ENCODE results near the gene HIPK4. TPM values are rescaled to one million over a fixed set of nuclear protein-coding genes. Genes with fewer than 3 reads are reported as not detected.
A peak's percentile ranks its signal among the peaks of the same experiment; 100 is the strongest.

Gene HIPK4
- total RNA-seq, 1 experiment from 2014 or later, result not detected

DNA sequence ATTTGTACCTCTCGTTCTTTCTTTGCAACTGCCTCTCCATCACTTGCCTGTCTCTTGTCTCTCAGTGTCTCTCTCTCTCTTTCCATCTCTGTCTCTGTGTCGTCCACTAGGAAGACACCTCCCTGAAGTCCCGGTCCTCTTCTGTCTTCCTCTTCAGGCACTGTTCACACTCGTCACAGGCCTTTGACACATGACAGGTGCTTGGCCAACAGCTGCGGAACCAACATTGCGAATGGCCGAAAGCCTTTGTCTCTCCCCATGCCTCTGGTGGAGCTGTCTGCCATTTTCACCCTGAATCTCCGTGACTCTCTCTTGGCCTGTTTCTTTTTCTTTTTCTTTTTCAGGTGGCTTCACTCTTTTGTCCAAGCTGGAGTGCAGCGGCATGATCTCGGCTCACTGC, 2.8 kb downstream of the HIPK4 start:
- Histone ChIP-seq H3K4me1 (no peaks in the 10 kb centered on the region), H3K36me3 (ENCODE audit: control insufficient read depth, insufficient read depth, low read length) (no peaks in the 10 kb centered on the region), H3K4me3 (ENCODE audit: low read depth, low read length) (no peak overlapping the region), H3K9me3 (no peaks in the 10 kb centered on the region), H3K27me3 (replicated peaks; ENCODE audit: control insufficient read depth, insufficient read depth, low read length) (no peaks in the 10 kb centered on the region)
- Mint-ChIP-seq H3K27ac (ENCODE audit: unreplicated experiment) (no peak overlapping the region), H3K9me3 (ENCODE audit: unreplicated experiment) (no peaks in the 10 kb centered on the region), H3K4me3 (ENCODE audit: unreplicated experiment) (no peak overlapping the region), H3K4me1 (ENCODE audit: low read depth, unreplicated experiment) (peaks cover 7% of the 10 kb centered on the region), H3K36me3 (ENCODE audit: insufficient read depth, unreplicated experiment) (no peaks in the 10 kb centered on the region), H3K27me3 (ENCODE audit: insufficient read depth, unreplicated experiment) (no peaks in the 10 kb centered on the region)
- DNase-seq, result no peak
- CTCF ChIA-PET, result no interaction called here
- no peak for TF ChIP-seq CTCF (IDR thresholded peaks at IDR 0.05; ENCODE audit: insufficient read depth in 1 of 2, low read depth in 1 of 2, low read length in 1 of 2, severe bottlenecking in 1 of 2, unreplicated experiment in 1 of 2)
- POLR2A ChIA-PET, result interaction anchor here (0.7 kb wide), 1 partner anchor 16 kb away, joined by 3 read pairs; no protein-coding TSS in a partner anchor
- intact Hi-C loops (cut with micrococcal nuclease; ENCODE audit: unreplicated experiment), result no loop called here
- BruUV-seq (replicated peaks), result no TSS peak

DNA sequence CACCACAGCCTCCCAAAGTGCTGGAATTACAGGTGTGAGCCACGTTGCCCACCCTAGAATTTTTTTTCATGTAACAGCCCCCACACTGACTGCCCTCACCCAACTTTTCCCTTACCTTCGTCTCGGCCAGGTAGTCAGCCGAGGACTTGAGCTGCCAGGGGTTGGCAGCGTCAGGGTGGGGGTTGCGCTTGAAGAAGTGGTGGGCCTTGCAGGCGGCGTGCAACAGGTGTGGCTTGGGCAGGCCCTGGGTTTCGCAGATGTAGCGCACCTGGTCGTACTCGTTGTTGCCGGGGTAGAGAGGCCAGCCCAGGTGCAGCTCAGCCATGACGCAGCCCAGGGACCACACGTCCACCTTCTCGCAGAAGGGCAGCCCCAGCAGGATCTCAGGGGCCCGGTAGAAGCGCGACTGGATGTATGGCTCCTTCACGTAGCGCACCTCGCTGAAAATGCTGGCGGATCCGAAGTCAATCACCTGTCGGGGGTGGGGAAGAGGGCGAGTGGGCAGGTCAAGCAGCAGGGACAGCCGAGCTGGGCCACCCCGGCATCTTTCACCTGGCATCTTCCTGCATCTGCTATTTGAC, 6.2 kb downstream of the HIPK4 start:
- Histone ChIP-seq H3K27me3 (replicated peaks; ENCODE audit: control insufficient read depth, insufficient read depth, low read length) (no peaks in the 10 kb centered on the region), H3K36me3 (ENCODE audit: control insufficient read depth, insufficient read depth, low read length) (no peaks in the 10 kb centered on the region), H3K4me3 (ENCODE audit: low read depth, low read length) (no peak overlapping the region), H3K4me1 (no peaks in the 10 kb centered on the region), H3K9me3 (no peaks in the 10 kb centered on the region)
- POLR2A ChIA-PET, result no interaction called here
- intact Hi-C loops (cut with micrococcal nuclease; ENCODE audit: unreplicated experiment), result no loop called here
- CTCF ChIA-PET, result interaction anchor here (0.5 to 0.6 kb wide), 2 partner anchors 165 to 241 kb away, joined by 3 to 4 read pairs; no protein-coding TSS in a partner anchor
- BruUV-seq (replicated peaks), result no TSS peak
- no peak overlapping the region for H3K4me3 Mint-ChIP-seq (ENCODE audit: unreplicated experiment)
- no peaks in the 10 kb centered on the region for H3K27me3 Mint-ChIP-seq (ENCODE audit: insufficient read depth, unreplicated experiment)
- no peak for DNase-seq
- no peak overlapping the region for H3K27ac Mint-ChIP-seq (ENCODE audit: unreplicated experiment)
- H3K4me1 Mint-ChIP-seq (ENCODE audit: low read depth, unreplicated experiment), result peaks cover 6% of the 10 kb centered on the region
- no peak for TF ChIP-seq CTCF (IDR thresholded peaks at IDR 0.05; ENCODE audit: insufficient read depth in 1 of 2, low read depth in 1 of 2, low read length in 1 of 2, severe bottlenecking in 1 of 2, unreplicated experiment in 1 of 2)
- H3K9me3 Mint-ChIP-seq (ENCODE audit: unreplicated experiment), result no peaks in the 10 kb centered on the region
- no peaks in the 10 kb centered on the region for H3K36me3 Mint-ChIP-seq (ENCODE audit: insufficient read depth, unreplicated experiment)

GRCh38 chr19:40381321-40381720, 8.7 kb downstream of the HIPK4 start:
- BruUV-seq (replicated peaks), result no TSS peak
- TF ChIP-seq CTCF (IDR thresholded peaks at IDR 0.05; ENCODE audit: insufficient read depth in 1 of 2, low read depth in 1 of 2, low read length in 1 of 2, severe bottlenecking in 1 of 2, unreplicated experiment in 1 of 2), result peak in 1 of 2 experiments; percentile 32
- Histone ChIP-seq H3K36me3 (ENCODE audit: control insufficient read depth, insufficient read depth, low read length) (no peaks in the 10 kb centered on the region), H3K4me3 (ENCODE audit: low read depth, low read length) (no peak overlapping the region), H3K4me1 (no peaks in the 10 kb centered on the region), H3K9me3 (no peaks in the 10 kb centered on the region), H3K27me3 (replicated peaks; ENCODE audit: control insufficient read depth, insufficient read depth, low read length) (no peaks in the 10 kb centered on the region)
- peaks cover 6% of the 10 kb centered on the region for H3K4me1 Mint-ChIP-seq (ENCODE audit: low read depth, unreplicated experiment)
- H3K4me3 Mint-ChIP-seq (ENCODE audit: unreplicated experiment), result no peak overlapping the region
- no peaks in the 10 kb centered on the region for H3K36me3 Mint-ChIP-seq (ENCODE audit: insufficient read depth, unreplicated experiment)
- intact Hi-C loops (cut with micrococcal nuclease; ENCODE audit: unreplicated experiment), result no loop called here
- no peak overlapping the region for H3K27ac Mint-ChIP-seq (ENCODE audit: unreplicated experiment)
- DNase-seq, result peak in 1 of 2 experiments; percentile 29
- no peaks in the 10 kb centered on the region for H3K27me3 Mint-ChIP-seq (ENCODE audit: insufficient read depth, unreplicated experiment)
- H3K9me3 Mint-ChIP-seq (ENCODE audit: unreplicated experiment), result no peaks in the 10 kb centered on the region
- ChIA-PET POLR2A (no interaction called here), CTCF (interaction anchor here (0.6 to 1.7 kb wide), 4 partner anchors 26 to 177 kb away, joined by 3 to 8 read pairs (median 6); partner anchors contain the start of genes C19orf47 and PLD3)
